ENCODE measurements around the gene PSMC4.
"Not testable (repeated sequence)": the region's sequence is repeated elsewhere in the genome, so short reads cannot be mapped to it uniquely, and the experiment has no call there.

The PSMC4 gene

DNA sequence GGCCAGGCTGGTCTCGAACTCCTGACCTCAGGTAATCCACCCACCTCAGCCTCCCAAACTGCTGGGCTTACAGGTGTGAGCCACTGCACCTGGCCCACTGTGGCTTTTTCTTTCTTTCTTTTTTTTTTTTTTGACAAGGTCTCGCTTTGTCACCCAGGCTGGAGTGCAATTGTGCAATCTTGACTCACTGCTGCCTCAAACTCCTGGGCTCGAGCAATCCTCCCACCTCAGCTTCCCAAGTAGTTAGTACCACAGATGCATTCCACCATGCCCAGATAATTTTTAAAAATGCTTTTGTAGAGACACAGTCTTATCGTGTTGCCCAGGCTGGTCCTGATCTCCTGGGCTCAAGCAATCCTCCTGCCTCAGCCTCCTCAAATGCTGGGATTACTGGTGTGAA lies 24.4 kb upstream of the PSMC4 start:
- no peak for DNase-seq (ENCODE audit: low spot score)

DNA sequence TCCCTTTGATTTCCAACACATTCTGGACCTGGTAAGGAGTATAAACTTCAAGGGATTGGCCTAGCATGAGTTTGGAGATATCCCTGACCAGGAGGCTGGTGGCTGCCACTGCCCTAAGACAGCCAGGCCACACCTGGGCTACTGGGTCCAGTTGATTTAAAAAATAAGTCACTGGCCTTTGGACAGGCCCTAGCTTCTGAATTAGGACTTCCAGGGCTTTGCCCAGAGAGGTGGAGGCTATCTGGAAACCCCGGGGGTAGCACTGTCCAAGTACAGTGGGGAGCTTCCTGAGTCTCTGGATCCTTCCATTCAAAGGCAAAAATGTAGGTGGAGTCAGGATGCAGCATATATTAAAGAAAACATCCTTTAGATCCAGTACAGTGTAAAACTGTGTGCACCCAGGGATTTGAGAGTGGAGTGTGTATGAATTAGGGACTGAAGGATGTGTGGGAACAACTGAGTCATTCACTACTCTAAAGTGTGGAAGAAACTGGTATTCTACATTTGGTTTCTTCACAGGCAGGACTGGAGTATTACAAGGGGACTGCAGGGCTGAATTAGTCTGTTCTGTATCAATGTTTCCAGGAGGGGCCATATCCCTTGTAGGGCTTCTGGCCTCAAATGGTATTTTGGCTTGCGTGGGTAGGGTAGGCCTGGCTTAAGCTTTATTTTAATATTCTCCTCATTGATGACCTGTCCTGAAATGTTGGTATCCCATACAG lies 21.8 kb upstream of the PSMC4 start:
- no peak for DNase-seq (ENCODE audit: low spot score)

DNA sequence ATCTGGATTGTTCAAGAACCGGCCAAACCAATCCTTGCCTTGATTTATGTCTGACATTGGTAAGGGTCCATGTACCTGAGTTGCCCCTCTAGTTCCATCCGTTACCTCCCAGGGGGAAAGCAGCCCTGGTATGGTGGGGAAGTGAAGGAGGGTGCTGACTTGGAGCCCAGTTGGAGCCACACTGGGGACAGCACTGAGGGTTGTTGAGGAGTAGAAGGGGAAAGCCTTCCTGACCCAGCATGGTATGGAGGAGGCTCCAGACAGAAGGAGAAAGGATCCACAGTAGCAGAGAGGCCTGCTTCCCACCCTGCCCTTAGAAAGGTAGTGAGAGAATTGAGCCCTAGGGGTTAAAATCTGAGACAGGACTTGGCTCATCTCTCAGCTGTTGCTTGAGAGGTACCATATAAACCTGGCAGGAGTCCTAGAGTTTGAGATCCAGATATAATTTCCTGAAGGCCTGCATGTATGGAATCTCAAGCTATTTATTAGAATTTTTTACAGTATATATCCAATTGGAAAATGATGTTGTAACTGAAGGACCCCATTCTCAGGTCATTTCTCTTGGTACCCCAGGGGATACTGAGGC lies 19.8 kb upstream of the PSMC4 start:
- DNase-seq (ENCODE audit: low spot score): no peak

DNA sequence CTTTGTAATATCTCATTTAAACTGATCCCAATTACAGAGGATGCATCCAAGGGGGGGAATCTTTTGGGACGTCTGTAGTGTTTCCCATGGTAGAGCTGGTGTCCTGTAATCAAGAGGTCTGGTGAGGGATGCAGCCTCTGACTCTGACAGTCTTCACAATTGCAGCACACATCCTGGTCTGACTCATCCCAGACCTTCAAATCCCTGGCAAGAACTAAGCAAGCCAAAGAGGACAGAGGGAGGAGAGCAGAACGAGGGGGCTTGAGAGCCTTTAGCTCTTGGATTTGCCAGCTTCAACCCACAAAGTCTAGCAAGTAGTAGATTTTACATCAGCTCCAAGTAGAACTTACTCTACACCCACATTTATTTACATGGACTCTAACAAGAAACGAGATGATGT lies 19.3 kb upstream of the PSMC4 start:
- DNase-seq (ENCODE audit: low spot score): no peak

DNA sequence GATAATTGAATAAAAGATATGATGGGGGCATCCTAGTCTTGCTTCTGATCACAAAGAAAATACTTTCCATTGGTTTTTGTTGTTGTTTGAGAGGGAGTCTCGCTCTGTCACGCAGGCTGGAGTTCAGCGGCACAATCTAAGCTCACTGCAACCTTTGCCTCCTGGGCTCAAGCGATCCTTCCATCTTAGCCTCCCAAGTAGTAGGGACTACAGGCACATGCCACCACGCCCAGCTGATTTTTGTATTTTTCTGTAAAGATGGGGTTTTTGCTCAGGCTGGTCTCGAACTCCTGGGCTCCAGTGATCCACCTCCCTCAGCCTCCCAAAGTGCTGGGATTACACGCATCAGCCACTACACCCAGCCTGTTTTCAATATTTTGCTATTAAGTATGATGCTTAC lies 17.1 kb upstream of the PSMC4 start:
- DNase-seq (ENCODE audit: low spot score): no peak

DNA sequence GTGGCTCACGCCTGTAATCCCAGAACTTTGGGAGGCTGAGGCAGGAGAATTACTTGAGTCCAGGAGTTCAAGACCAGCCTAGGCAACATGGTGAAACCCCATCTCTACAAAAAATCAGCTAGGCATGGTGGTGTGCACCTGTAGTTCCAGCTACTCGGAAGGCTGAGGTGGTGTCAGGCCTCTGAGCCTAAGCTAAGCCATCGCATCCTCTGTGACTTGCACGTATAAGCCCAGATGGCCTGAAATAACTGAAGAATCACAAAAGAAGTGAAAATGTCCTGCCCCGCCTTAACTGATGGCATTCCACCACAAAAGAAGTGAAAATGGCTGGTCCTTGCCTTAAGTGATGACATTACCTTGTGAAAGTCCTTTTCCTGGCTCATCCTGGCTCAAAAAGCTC lies 13.1 kb upstream of the PSMC4 start:
- DNase-seq (ENCODE audit: low spot score): not testable (repeated sequence)

DNA sequence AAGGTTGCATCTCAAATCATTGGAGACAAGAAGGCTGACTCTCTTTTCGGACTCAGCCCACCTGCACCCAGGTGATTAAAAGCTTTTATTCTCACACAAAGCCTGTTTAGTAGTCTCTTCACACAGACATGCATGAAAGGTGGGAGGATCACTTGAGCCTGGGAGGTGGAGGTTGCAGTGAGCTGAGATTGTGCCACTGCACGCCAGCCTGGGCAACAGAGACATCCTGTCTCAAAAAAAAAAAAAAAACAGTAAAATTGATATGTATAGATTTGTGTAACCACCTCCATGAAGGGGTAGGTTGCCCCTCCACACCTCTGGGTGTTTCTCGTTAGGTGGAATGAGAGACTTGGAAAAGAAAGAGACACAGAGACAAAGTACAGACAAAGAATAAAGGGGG lies 12.0 kb upstream of the PSMC4 start:
- DNase-seq (ENCODE audit: low spot score): not testable (repeated sequence)

DNA sequence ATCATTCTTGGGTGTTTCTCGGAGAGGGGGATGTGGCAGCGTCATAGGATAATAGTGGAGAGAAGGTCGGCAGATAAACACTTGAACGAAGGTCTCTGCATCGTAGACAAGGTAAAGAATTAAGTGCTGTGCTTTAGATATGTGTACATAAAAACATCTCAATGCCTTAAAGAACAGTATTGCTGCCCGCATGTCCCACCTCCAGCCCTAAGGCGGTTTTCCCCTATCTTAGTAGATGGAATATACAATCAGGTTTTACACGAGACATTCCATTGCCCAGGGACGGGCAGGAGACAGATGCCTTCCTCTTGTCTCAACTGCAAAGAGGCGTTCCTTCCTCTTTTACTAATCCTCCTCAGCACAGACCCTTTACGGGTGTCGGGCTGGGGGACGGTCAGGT lies 11.6 kb upstream of the PSMC4 start:
- DNase-seq (ENCODE audit: low spot score): not testable (repeated sequence)

DNA sequence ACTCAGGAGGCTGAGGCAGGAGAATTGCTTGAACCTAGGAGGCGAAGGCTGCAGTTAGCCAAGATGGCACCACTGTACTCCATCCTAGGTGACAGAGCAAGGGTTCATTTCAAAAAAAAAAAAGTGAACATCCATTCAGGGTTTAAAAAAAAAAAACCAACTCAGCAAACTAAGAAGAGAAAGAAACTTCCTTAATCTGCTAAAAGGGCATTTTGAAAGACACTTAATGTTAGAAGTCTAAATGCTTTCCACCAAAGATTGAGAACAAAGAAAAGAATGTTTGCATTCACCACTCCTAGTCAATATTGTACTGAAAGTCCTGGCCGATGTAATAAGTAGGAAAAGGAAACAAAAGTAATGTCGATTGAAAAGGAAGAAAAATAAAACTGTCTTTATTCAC lies 7.1 kb upstream of the PSMC4 start:
- no peak for DNase-seq (ENCODE audit: low spot score)

DNA sequence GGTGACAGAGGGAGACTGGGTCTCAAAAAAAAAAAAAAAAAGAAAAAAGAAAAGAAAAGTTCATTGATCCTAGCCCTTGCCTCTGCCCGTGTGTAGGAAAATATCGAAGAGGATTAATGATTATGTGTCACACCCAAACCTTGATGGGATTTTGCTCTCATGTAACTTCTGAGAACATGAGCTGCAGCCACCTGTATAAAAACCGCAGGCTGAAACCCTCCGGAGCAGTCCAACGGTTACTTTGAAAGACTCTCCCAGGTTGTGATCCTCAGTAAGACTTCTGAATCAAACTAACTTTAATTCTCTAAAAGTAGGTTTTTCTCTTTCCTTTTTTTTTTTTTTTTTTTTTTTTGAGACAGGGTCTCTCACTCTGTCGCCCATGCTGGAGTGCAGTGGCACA lies 4.3 kb upstream of the PSMC4 start:
- DNase-seq (ENCODE audit: low spot score): no peak

DNA sequence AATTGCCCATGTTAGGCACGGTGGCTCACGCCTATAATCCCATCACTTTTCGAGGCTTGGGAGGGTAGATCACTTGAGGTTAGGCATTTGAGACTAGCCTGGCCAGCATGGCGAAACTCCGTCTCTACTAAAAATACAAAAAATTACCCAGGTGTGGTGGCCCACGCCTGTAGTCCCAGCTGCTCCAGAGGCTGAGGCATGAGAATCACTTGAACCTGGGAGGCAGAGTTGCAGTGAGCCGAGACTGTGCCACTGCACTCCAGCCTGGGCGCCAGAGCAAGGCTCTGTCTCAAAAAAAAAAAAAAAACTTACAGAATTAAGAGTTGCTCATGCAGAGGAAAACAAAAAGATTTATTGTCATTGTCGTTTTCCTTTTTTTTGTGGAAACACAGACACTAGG lies 3.4 kb upstream of the PSMC4 start:
- no peak for DNase-seq (ENCODE audit: low spot score)

DNA sequence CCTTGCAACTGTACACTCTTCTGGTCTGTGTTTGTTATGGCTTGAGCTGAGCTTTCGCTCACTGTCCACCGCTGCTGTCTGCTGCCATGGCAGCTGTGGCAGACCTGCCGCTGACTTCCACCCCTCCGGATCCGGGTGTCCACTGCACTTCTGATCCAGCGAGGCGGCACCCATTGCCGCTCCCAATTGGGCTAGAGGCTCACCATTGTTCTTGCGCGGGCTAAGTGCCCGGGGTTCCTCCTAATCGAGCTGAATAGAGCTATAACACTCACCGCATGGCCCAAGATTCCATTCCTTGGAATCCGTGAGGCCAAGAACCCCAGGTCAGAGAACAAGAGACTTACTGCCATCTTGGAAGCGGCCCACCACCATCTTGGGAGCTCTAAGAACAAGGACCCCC lies 2.2 kb upstream of the PSMC4 start:
- no peak for DNase-seq (ENCODE audit: low spot score)

DNA sequence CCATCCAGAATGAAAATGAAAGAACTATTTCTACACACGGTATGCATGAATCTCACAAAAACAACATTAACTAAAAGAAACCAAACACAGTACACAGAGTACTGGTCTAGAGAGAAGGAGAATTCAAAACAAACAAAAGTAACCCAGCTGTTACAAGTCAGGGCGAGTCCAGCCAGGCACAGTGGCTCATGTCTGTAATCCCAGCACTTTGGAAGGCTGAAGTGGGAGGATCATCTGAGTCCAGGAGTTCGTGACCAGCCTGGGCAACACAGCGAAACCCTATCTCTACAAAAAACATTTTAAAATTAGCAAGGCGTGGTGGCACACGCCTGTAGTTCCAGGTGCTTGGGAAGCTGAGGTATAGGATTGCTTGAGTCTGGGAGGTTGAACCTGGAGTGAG lies 1.7 kb upstream of the PSMC4 start:
- no peak for DNase-seq (ENCODE audit: low spot score)

DNA sequence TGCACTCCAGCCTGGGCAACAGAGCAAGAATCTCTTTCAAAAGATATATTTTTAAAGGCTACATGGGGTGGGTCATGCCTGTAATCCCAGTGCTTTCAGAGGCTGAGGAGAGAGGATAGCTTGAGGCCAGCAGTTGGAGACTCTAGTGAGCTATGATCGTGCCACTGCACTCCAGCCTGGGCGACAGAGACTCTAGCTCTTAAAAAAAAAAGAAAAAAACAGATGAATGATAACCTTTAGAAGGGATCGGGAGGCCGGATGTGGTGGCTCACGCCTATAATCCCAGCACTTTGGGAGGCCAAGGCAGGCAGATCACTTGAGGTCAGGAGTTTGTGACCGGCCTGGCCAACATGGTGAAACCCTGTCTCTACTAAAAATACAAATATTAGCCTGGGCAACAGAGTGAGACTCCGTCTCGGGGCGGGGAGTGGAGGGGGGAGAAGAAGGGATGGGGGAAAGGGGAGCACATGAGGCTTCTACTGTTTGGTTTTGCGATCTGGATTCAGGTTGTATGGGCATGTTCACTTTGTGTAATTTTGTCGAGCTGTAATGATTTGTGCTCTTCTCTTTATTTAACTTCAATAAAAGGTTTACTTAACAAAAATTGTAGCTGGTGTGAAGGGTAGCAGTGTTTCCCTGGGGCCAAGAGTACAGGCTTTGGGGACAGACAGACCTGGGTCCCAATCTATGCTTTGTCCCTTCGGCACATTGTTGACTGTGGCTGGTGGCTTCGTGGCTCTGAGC lies 1.1 kb upstream of the PSMC4 start:
- DNase-seq (ENCODE audit: low spot score): no peak

DNA sequence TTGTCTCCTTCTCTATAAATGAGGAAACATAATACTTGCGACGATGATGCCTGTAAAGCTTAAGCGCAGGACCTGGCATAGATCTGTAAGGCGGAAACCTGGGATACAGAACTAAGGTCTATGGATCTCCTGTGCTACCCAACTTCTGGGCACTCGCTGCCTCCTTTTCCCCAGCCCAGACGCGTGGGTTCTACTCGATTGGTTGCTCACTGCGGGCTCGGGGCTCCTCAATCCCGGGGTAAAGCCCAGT lies 615 bp upstream of the PSMC4 start:
- no peak for DNase-seq (ENCODE audit: low spot score)

DNA sequence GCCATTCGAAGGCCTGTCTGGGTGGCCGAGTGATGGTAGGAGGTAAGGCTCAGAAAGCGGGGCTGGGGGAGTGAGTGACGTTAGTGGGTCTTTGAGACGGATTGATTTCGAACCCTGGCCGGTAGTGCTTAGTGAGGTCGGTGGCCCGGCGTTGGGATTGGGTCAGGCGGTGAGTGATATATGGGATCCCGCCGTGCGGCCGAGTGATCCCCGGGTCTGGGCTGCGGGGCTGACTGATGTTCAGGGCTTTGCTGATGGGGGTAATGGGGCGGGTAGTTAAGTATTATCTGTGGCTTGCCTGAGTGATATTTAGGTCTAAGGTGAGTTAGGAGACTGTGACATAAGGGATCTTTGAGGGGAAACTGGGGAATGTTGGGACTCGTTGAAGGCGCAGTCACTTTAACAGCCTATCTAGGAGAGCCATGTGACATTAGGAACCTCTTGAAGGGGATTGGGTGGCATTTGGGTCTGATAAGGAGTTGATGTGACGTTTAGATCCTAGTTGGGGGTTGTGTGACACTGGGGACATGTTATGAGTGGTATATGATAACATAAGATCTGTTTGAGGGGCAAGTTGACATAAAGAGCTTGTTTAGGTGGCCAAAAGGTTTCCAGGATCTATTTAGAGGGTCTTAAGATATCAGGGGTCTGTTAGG lies 543 bp downstream of the PSMC4 start:
- no peak for DNase-seq (ENCODE audit: low spot score)

DNA sequence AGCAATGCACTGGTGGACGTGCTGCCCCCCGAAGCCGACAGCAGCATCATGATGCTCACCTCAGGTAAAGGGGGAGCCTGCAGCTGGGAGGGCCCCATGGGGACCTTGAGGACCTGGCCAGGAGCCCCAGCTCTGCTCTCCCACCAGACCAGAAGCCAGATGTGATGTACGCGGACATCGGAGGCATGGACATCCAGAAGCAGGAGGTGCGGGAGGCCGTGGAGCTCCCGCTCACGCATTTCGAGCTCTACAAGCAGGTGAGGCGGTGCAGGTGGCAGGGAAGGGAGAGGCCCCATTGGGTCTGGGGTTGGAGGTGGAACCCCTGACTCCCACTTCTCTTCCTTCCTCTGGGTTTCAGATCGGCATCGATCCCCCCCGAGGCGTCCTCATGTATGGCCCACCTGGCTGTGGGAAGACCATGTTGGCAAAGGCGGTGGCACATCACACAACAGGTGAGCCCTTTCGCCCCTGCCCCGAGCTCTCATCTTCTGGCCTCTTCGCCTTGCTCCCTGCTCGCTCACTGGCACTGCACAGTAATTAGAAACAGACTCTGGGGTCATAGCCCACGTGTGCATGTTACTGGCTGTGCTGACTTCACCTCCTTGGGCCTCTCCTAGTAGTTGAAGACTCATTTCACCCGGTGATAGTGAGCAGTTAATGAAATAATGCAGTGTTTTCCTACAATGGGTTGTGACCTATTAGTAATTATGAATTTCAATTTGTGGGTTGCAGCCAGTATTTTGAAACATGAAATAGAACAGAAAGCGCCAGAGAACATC lies 3.6 kb downstream of the PSMC4 start:
- no peak for DNase-seq (ENCODE audit: low spot score)

DNA sequence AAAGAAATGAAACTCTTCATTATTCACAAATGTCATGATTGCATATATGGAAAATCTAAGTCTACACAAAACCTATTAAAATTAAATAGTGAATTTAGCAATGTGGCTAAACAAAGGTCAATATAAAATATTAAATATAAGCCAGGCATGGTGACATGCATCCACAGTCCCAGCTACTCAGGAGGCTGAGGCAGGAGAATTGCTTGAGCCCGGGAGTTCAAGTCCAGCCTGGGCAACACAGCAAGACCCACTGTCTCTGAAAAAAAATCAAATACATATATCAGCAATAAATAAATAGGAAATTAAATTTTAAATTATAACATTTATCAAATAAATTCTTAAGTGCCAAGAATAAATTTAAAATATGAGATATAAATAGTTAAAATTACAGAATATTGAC lies 11.9 kb downstream of the PSMC4 start:
- DNase-seq (ENCODE audit: low spot score): no peak

DNA sequence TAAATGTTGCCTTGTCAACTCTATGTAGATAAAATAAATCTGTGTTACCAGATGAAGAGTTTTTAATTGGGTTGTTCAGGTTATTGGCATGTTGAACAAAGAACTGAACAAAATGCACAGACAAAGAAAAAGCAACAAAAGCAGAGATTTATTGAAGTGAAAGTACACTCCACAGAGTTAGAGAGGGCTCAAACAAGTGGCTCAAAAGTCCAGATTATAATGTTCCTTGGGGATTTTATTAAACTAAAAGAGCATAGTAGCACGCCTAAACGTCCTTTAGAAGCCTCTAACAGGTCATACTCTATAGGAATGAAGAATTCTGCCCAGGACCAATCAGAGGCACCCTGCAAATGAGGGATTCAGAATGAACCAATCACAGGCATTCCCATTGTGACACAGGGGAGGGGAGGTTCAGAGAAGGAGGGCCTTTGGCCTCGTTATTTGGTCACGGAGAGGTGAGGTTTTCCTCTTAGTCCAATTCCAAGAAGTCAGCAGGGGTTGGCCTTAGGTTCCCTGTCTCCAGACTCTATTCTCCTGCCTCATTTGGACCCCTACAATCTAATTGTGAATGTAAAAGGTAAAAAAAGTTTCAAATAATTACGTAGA lies 12.8 kb downstream of the PSMC4 start:
- DNase-seq (ENCODE audit: low spot score): no peak

DNA sequence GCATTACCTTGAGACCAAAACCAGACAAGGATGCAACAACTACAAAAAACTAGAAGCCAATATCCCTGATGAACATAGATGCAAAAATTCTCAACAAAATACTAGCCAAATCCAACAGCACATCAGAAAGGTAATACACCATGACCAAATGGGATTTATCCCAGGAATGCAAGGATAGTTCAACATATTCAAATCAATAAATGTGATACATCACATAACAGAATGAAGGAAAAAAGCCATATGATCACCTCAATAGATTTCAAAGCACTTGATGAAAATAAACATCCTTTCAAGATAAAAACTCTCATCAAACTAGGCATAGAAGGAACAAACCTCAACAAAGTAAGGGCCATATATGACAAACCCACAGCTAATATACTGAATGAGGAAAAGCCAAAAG lies 15.7 kb downstream of the PSMC4 start:
- no peak for DNase-seq (ENCODE audit: low spot score)

DNA sequence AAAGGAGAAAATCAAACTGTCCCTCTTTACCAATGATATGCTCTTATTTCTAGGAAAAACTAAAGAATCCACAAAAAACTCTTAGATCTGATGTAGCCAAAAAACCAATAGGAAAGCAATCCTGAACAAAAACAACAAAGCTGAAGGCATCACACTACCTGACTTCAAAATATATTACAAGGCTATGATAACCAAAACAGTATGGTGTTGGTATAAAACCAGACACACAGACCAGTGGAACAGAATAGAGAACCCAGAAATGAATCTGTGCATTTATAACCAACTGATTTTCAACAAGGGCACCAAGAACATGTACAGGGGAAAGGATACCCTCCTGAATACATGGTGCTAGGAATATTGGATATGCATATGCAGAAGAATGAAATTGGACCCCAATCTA lies 16.2 kb downstream of the PSMC4 start:
- no peak for DNase-seq (ENCODE audit: low spot score)

DNA sequence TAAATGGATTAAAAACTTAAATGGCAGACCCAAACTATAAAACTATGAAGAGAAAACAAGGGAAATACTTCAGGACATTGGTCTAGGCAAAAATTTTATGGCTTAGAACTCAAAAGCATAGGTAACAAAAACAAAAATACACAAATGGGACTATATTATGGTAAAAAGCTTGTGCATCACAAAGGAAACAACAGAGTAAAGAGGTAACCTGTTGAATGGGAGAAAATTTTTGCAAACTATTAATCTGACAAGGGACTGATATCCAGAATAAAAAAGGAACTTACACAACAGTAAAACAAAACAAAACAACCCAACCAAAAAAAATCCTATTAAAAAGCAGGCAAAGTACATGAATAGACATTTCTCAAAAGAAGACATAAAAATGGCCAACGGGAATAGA lies 16.6 kb downstream of the PSMC4 start:
- DNase-seq (ENCODE audit: low spot score): no peak
